Measurements from ENCODE around the gene GFRA4.
"Not testable (repeated sequence)": the region's sequence is repeated elsewhere in the genome, so short reads cannot be mapped to it uniquely, and the experiment has no call there.

GFRA4 gene

DNA sequence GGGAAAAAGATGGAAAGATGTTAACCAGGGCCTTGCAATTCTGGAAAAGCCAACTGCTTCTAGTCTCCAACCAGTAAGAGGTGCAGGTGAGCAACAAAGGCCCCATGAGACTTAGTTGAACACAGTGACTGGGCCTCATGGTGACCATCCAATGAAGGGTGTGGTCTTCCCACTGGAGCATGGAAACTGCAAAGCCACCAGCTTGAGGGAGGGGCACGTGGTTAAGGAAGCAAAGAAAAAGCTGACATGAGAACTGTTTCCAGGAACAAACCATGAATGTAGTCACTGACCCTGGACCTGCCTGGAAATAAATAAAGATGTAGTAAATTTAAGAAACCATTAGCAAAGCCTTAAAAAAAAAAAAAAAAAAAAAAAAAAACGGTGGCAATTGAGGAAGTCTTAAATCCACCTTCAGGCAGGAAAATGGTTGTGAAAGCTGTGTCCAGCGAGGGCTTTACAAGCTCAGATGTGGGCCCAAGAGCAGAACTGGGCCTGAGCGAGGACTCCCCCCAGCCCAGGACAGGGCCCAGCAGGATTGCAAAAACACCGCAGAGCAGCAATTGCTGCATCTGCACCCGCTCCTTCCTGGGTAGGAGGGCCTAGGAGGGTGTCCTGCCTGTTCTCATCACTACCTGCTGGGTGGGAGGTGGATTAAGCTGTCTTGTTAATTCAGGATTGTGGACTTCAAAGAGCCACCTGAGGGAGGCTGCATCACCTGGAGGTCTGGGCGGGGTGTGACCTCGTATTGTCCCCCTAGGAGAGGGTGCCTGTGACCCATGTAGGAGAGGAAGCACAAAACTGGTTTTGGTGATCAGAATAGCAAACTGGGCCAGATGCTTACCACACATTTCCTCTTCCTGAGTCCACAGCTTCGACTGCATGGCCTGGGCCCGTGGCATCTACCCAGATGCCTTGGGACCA lies 10.3 kb downstream of the GFRA4 start:
- peak; percentile 67 for DNase-seq

DNA sequence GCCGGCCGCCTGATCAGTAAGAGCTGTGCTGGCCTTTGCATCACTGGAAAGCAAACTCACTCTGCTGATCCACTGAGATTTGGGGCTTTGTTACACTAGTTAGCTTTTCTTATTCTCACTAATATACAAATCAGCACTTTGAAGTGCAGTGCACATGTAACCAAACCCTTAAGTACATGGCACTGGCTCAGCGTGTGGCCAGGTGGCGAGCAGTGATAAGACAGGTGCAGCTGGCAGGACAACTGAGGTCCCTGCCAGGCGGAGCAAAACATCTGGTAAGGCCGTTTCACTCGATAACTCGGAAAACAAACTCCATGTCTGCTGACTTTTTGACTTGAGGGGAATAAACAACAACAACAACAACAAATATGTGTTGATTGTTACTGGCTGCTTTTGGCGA lies 11.0 kb downstream of the GFRA4 start:
- peak; percentile 89 for DNase-seq

DNA sequence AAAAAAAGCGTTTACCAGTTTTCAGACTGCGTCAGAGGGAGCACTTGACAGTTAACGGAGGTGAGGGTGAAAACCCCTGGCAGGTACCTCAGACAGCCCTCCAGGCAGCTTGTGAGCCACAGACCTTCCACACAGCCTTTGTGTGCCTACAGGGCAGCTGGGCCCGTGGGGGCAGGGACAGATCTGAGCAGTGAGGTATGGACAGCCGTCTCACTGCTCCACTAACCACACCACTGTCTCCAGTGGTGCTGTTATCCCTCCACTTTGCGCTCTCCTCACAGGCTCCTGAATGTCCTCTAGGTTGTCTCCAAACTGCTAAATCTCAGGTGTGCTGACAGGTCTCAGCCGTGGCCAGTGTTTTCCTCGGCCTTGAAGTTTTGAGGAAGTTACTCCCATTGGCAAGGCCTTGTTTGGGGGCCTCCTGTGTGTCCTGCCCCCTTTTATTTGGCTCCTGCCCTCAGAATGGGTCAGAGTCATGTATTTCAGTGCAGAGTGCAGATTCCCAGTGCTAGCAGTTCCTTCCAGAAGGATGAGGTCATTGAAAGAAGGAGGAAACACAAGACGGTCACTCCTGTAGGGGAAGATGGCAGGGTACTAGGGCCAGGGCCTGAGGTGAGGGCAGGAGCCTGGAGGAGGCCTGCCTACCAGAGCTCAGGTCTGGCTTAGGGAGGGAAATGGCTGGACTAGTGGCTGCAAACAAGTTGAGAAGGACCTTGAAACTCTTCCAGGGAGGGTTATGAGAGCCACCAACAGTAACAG lies 11.8 kb downstream of the GFRA4 start:
- DNase-seq, result peak; percentile 55

GRCh38 chr20:3648951-3649350 lies 14.2 kb downstream of the GFRA4 start:
- DNase-seq, result no peak

GRCh38 chr20:3647473-3647872 lies 15.7 kb downstream of the GFRA4 start:
- DNase-seq, result no peak

GRCh38 chr20:3646651-3647050 lies 16.5 kb downstream of the GFRA4 start:
- no peak for DNase-seq

DNA sequence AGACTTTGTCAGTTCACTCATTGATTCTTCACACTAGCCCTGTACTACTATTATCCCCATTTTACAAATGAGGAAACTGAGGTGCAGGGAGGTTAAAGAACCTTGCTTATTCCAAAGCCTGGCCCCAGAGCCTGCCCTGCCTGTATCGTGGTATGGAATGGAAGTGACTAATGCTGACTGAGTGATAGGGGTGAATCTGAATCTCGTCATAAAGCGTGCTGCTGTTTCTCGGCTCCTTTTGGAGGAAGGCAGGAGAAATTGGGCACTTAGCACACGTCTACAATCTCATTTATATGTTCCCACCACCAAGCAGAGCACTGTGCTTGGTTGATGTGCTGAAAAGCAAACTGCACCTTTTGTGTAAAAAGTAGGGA lies 17.1 kb downstream of the GFRA4 start:
- DNase-seq, result no peak

GRCh38 chr20:3645309-3646066 lies 17.7 kb downstream of the GFRA4 start:
- DNase-seq, result no peak

DNA sequence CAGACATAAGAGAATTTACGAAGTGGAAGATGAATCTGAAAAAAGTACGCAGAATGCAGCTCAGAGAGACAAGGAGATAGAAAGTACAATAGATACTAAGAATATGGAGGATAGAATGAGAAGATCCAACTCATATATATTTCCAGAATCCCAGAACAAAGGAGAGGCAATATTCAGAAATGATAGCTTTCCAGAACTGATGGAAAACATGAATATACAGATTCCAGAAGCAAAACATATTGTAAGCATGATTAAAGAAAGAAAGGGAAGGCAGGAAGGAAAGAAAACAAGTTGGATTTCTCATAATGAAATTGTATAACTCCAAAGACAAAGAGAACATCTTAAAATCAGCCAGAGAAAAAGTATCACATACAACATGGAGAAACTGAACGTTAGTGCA lies 22.9 kb downstream of the GFRA4 start:
- no peak for DNase-seq

DNA sequence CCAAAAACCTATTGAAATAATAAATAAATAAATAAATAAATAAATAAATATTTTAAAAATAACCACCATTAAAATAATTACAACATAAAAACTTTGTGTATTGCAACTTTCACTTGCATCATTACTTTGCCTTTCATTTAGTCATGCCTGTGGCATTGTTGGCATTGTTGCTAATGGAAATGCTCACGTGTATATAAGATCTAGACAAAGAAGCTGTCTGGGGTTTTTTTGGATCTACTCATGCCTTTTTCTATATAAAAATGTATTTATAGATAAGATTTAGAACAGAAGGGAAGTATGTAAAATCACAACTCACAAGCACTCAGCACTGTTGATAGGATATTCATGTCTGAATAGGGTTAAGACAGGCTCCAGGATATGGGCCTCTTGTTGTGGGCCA lies 27.9 kb downstream of the GFRA4 start:
- no peak for DNase-seq

DNA sequence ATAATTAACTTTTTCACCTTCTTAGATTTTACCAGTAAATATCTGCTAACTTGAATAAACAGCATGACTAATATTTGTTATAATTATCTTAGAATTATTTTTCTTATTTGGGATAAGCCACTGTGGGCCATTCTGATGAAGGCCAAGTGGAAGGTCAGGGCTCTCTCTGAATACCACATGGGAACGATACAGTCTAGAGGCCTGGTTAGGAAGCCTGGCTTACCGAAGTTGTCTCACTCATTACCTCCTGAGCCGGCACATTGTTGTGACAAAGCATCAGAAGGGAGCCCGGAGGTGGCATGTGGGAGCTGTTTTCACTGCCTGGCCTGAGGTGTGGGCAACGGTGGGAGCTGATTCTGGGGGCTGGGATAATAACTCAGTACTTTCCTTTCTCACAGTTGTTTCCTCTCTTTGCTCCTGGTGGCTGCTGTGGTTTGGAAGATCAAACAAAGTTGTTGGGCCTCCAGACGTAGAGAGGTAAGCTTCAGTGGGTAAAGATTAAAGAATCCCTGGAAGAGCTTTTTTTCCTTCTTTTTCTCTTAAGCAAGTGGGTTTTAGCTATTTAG lies 29.2 kb downstream of the GFRA4 start:
- DNase-seq, result no peak

- no peak for DNase-seq
Measured at GRCh38 chr20:3632311-3633004, 30.7 kb downstream of the GFRA4 start.

- DNase-seq, result no peak
Measured at GRCh38 chr20:3631534-3631933, 31.7 kb downstream of the GFRA4 start.

DNA sequence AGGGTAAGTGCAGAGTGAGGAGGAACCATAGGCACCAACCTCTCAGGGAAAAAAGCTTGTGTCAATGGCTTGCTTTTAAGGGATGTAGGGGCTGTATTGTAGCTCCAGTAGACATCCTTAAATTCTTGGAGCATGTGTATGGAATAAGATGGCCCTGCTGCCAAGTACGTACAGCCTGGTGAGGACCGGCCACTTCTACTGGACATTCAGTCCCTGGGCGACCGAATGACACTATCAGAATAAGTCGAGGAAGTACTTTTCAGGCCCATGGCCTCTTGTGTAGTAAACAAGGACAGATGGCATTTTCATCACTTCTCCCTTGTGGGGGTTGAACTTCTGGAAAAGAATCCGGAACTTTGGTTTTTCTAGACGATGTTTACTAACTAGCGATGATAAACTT lies 32.8 kb downstream of the GFRA4 start:
- no peak for DNase-seq

DNA sequence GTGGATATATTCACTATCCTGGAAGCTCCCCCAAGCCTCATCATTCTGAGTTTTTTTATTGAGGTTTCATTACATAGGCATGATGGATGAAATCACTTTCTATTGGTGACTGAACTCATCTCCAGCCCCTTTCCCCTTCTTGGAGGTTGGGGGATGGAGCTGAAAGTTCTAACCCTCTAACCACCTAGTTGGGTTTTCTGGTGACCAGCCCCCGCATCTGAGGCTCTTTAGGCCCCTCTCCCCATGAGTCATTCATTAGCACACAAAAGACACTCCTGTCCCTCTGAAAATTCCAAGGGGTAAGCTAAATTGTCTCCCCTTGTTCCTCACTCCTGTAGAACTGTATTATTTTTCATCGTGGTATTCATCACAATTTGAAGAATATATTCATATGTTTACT lies 33.3 kb downstream of the GFRA4 start:
- DNase-seq, result no peak

GRCh38 chr20:3628502-3629314 lies 34.5 kb downstream of the GFRA4 start:
- DNase-seq, result no peak

GRCh38 chr20:3627476-3627875 lies 35.7 kb downstream of the GFRA4 start:
- DNase-seq, result no peak

- no peak for DNase-seq
Measured at GRCh38 chr20:3622406-3622805, 40.8 kb downstream of the GFRA4 start.

DNA sequence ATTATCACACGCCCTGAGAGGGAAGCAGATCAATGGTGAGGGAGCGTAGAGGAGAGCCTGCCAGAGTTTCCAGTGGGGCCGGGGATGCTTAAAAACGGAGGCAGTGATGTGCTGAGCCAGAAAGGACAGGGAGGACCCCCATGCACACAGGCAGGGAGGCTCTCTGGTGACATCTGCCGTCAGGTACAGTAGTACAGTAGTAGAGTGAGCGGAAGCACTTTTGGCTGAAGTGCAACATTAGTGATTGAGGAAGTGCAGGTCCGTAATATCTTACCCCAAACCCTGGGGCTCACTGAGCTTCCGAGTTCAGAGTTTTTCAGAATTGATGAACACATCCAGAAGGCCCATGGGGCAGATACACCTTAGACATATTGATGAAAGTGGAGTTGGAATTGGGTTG lies 42.1 kb downstream of the GFRA4 start:
- DNase-seq, result no peak

DNA sequence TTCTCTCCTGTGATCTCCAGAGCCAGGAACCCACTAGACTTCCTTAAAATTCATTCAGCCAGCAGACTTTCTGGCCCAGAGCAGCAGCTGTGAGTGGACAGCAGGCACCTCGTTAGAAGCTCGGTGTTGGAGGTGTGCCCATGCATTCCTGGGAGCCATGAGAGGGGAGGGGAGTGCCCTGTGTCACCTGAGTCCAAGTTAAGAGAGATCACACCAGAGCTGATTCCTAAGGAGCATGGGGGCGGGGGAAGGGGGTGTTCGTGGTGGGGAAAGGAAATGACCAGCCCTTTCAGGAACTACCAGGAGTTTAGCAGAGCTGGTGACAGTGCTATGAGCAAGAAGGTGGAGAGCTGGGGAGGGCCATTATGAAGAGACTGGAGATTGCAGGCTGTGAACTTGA lies 46.9 kb downstream of the GFRA4 start:
- DNase-seq, result no peak

DNA sequence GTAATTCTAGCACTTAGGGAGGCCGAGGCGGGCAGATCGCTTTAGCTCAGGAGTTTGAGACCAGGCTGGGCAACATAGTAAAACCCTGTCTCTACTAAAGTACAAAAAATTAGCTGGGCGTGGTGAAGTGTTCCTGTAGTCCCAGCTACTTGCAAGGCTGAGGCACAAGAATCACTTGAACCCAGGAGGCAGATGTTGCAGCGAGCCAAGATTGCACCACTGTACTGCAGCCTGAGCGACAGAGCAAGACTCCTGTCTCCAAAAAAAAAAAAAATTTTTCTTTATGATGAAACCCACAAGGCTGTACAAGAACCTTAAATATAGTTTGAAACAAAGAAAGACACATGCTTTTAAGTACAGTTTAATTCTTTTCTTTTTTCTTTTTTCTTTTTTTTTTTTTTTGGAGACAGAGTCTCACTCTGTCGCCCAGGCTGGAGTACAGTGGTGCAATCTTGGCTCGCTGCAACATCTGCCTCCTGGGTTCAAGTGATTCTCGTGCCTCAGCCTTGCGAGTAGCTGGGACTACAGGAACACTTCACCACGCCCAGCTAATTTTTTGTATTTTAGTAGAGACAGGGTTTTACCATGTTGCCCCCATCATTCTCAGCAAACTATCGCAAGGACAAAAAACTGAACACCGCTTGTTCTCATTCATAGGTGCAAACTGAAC lies 47.9 kb downstream of the GFRA4 start:
- DNase-seq, result not testable (repeated sequence)
